ENCODE data around the gene EID2. TPM values are rescaled to one million over a fixed set of nuclear protein-coding genes. Genes with fewer than 3 reads are reported as not detected.

EID2 gene
- total and polyA plus RNA-seq, 10 of the 15 experiments (the other 5 are each of a cell fraction or from before 2014, with no cell fraction given) = 1.6 to 11.4 (median 7.0) TPM

- TF ChIP-seq MTA3 (IDR thresholded peaks at IDR 0.05; ENCODE audit: borderline replicate concordance, low read length) = 0 out of 2 replicates have a peak, but pooled peaks have one; percentile 58
- no peak for TF ChIP-seq ESRRA (IDR thresholded peaks at IDR 0.05; ENCODE audit: low read length)
- TF ChIP-seq CEBPB (IDR thresholded peaks at IDR 0.05; ENCODE audit: borderline replicate concordance in 1 of 2, low read depth in 2 of 2, low read length in 2 of 2) = no peak
- no peak for TF ChIP-seq HSF1 (IDR thresholded peaks at IDR 0.05; ENCODE audit: low read depth, low read length)
- TF ChIP-seq BMI1 (IDR thresholded peaks at IDR 0.05; ENCODE audit: borderline replicate concordance) = no peak
- TF ChIP-seq RELB (IDR thresholded peaks at IDR 0.05; ENCODE audit: low read depth) = no peak
- TF ChIP-seq CUX1 (IDR thresholded peaks at IDR 0.05; ENCODE audit: insufficient replicate concordance, low read depth, low read length) = no peak
- TF ChIP-seq EP300 (IDR thresholded peaks at IDR 0.05; ENCODE audit: borderline replicate concordance in 1 of 2, control insufficient read depth in 1 of 2, low read depth in 2 of 2, low read length in 2 of 2) = no peak
- TF ChIP-seq POU2F2 (IDR thresholded peaks at IDR 0.05; ENCODE audit: borderline replicate concordance, low read depth, low read length) = no peak
- no peak; the same call in none of the 2 replicates for TF ChIP-seq RUNX3 (IDR thresholded peaks at IDR 0.05; ENCODE audit: low read length)
- TF ChIP-seq ATF2 (IDR thresholded peaks at IDR 0.05; ENCODE audit: low read length) = 0 out of 2 replicates have a peak, but pooled peaks have one; percentile 2
- no peak for TF ChIP-seq ZNF207 (IDR thresholded peaks at IDR 0.05; ENCODE audit: borderline replicate concordance)
- no peak for TF ChIP-seq WRNIP1 (IDR thresholded peaks at IDR 0.05; ENCODE audit: borderline replicate concordance, low read depth, low read length)
- no peak for TF ChIP-seq RAD21 (IDR thresholded peaks at IDR 0.05; ENCODE audit: insufficient read depth, low read depth, low read length)
- TF ChIP-seq PML (IDR thresholded peaks at IDR 0.05; ENCODE audit: low read length) = no peak
- TF ChIP-seq SPI1 (IDR thresholded peaks at IDR 0.05; ENCODE audit: borderline replicate concordance, insufficient read depth, low read depth, low read length) = no peak
- TF ChIP-seq YY1 (IDR thresholded peaks at IDR 0.05; ENCODE audit: low read depth, low read length) = 0 out of 2 replicates have a peak, but pooled peaks have one; percentile 13
- TF ChIP-seq SP1 (IDR thresholded peaks at IDR 0.05; ENCODE audit: low read depth, low read length) = no peak
- no peak for TF ChIP-seq TARDBP (IDR thresholded peaks at IDR 0.05; ENCODE audit: borderline replicate concordance)
- TF ChIP-seq USF2 (IDR thresholded peaks at IDR 0.05; ENCODE audit: borderline replicate concordance, low read depth, low read length) = no peak
These were observed 18.7 kb upstream of the EID2 start (continued) for GRCh38 chr19:39558624-39559117.

Data from GM12878 (cell line).